ENCODE data around the gene SUPT20H. TPM values are rescaled to one million over a fixed set of nuclear protein-coding genes. Genes with fewer than 3 reads are reported as not detected.

The SUPT20H gene
- total RNA-seq, 6 experiments from 2014 or later: 14.0 to 18.1 (median 16.1) TPM

- Histone ChIP-seq H3K4me3 (no peak overlapping the region), H3K4me1 (no peaks in the 10 kb centered on the region), H3K27me3 (no peaks in the 10 kb centered on the region), H3K9me3 (no peaks in the 10 kb centered on the region), H3K27ac (no peak overlapping the region), H3K36me3 (no peaks in the 10 kb centered on the region)
- 94% methylated on average over 2 of the region's 2 CpGs for WGBS (ENCODE audit: insufficient coverage, low coverage, low lambda C conversion rate, missing lambda C conversion rate)
- intact Hi-C loops (cut with DNase I): no loop called here
- ATAC-seq (no peak), DNase-seq (no peak)
- TF ChIP-seq POLR2A (IDR thresholded peaks at IDR 0.05): no peak
- no peak for TF ChIP-seq CTCF (IDR thresholded peaks at IDR 0.05)
Observed at GRCh38 chr13:37106642-37107041, 47.2 kb upstream of the SUPT20H start.

GRCh38 chr13:37105251-37105714 lies 45.8 kb upstream of the SUPT20H start, which contains the start of gene CSNK1A1L:
Gene CSNK1A1L (minus strand): TSS chr13:37105664. CDS start chr13:37105256, 408 bp downstream.
- H3K27me3 ChIP-seq: no peaks in the 10 kb centered on the region
- no peak for ATAC-seq
- TF ChIP-seq CTCF (IDR thresholded peaks at IDR 0.05) (no peak), POLR2A (IDR thresholded peaks at IDR 0.05) (no peak)
- no peaks in the 10 kb centered on the region for H3K9me3 ChIP-seq
- H3K27ac ChIP-seq: no peak within 1 kb of the TSS
- no peak for DNase-seq
- no peaks in the 10 kb centered on the region for H3K36me3 ChIP-seq
- no peak within 1 kb of the TSS for H3K4me3 ChIP-seq
- WGBS (ENCODE audit: insufficient coverage, low coverage, low lambda C conversion rate, missing lambda C conversion rate): no CpG with 5 or more reads among the region's 26 CpGs
- intact Hi-C loops (cut with DNase I): no loop called here
- no peaks in the 10 kb centered on the region for H3K4me1 ChIP-seq

GRCh38 chr13:37102896-37103295 lies 43.4 kb upstream of the SUPT20H start:
- WGBS (ENCODE audit: insufficient coverage, low coverage, low lambda C conversion rate, missing lambda C conversion rate): 19% methylated on average over 4 of the region's 4 CpGs
- no peaks in the 10 kb centered on the region for H3K36me3 ChIP-seq
- H3K27ac ChIP-seq: no peak overlapping the region
- no peaks in the 10 kb centered on the region for H3K27me3 ChIP-seq
- no peaks in the 10 kb centered on the region for H3K4me1 ChIP-seq
- no peak overlapping the region for H3K4me3 ChIP-seq
- no peaks in the 10 kb centered on the region for H3K9me3 ChIP-seq
- ATAC-seq (no peak), DNase-seq (no peak)
- TF ChIP-seq CTCF (IDR thresholded peaks at IDR 0.05): no peak
- no peak for TF ChIP-seq POLR2A (IDR thresholded peaks at IDR 0.05)
- intact Hi-C loops (cut with DNase I): no loop called here

- 30% methylated on average over 1 of the region's 1 CpG for WGBS (ENCODE audit: insufficient coverage, low coverage, low lambda C conversion rate, missing lambda C conversion rate)
- no peaks in the 10 kb centered on the region for H3K9me3 ChIP-seq
- no peaks in the 10 kb centered on the region for H3K27me3 ChIP-seq
- ATAC-seq: no peak
- no peak overlapping the region for H3K4me3 ChIP-seq
- TF ChIP-seq POLR2A (IDR thresholded peaks at IDR 0.05): no peak
- no peak for TF ChIP-seq CTCF (IDR thresholded peaks at IDR 0.05)
- no peaks in the 10 kb centered on the region for H3K36me3 ChIP-seq
- no peaks in the 10 kb centered on the region for H3K4me1 ChIP-seq
- no peak overlapping the region for H3K27ac ChIP-seq
- DNase-seq: no peak
- intact Hi-C loops (cut with DNase I): no loop called here
Observed at GRCh38 chr13:37101201-37101600, 41.7 kb upstream of the SUPT20H start.

GRCh38 chr13:37100731-37101130 lies 41.2 kb upstream of the SUPT20H start:
- Histone ChIP-seq H3K4me1 (no peaks in the 10 kb centered on the region), H3K27ac (no peak overlapping the region), H3K36me3 (no peaks in the 10 kb centered on the region), H3K9me3 (no peaks in the 10 kb centered on the region), H3K27me3 (no peaks in the 10 kb centered on the region), H3K4me3 (no peak overlapping the region)
- TF ChIP-seq CTCF (IDR thresholded peaks at IDR 0.05) (no peak), POLR2A (IDR thresholded peaks at IDR 0.05) (no peak)
- no peak for ATAC-seq
- intact Hi-C loops (cut with DNase I): no loop called here
- no peak for DNase-seq
